ENCODE results near the gene RGS6.

DNA sequence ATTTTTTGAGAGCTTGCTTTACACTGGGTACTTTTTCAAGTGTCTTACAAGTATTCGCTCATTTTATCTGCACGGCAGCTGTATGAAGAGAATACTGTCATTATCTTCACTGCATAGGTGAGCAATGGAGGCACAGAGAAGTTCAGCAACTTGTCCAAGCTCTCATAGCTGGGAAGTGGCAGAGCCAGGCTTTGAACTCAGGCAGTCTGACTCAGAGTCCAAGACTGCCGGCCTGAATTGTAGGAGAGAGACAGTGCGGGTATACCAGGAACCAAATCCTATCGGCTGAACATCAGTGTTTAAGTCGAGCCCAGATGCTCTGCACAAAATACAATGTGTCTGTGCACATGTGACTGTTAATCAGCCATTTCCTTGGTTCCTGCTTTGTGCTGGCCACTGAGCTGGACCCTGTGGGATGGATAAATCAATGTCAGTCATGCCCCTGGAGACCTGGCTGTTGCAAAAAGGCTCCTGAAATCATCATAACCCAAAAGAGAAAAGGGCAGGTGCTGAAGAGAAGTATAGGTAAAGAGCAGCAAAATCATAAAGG is 487.1 kb downstream of the RGS6 start:
- TF ChIP-seq GATA3 (IDR thresholded peaks at IDR 0.05; ENCODE audit: low read depth, low read length): no peak
- TF ChIP-seq GATA2 (IDR thresholded peaks at IDR 0.05; ENCODE audit: low read depth, low read length): no peak
